SKM-1 (cell line): ENCODE measurements around the gene CACNA1C.

Experiments
- DNase-seq: peaks from one replicate; lab custom pipeline; 2025; ENCODE audit not compliant: unreplicated experiment; lab: John Stamatoyannopoulos, UW

Gene CACNA1C

GRCh38 chr12:2651068-2651965 is 598.5 kb downstream of the CACNA1C start:
- DNase-seq, result no peak

GRCh38 chr12:2652011-2652400 is 599.2 kb downstream of the CACNA1C start:
- DNase-seq, result no peak

- DNase-seq, result no peak
Observed at GRCh38 chr12:2652401-2653081, 599.8 kb downstream of the CACNA1C start.

- no peak for DNase-seq
Observed at GRCh38 chr12:2653461-2653965, 600.7 kb downstream of the CACNA1C start.

- DNase-seq, result no peak
Observed at GRCh38 chr12:2654311-2654710, 601.5 kb downstream of the CACNA1C start.

GRCh38 chr12:2654741-2655140 is 602.0 kb downstream of the CACNA1C start:
- no peak for DNase-seq

- DNase-seq, result no peak
Observed at GRCh38 chr12:2662524-2662923, 609.7 kb downstream of the CACNA1C start.

GRCh38 chr12:2664721-2665577 is 612.2 kb downstream of the CACNA1C start:
- DNase-seq, result no peak

GRCh38 chr12:2666411-2666810 is 613.6 kb downstream of the CACNA1C start:
- DNase-seq, result no peak

- no peak for DNase-seq
Observed at GRCh38 chr12:2666846-2667245, 614.1 kb downstream of the CACNA1C start.

GRCh38 chr12:2667716-2668440 is 615.1 kb downstream of the CACNA1C start:
- DNase-seq, result no peak

- no peak for DNase-seq
Observed at GRCh38 chr12:2668816-2669215, 616.0 kb downstream of the CACNA1C start.

- DNase-seq, result no peak
Observed at GRCh38 chr12:2669560-2669959, 616.8 kb downstream of the CACNA1C start.

GRCh38 chr12:2672863-2673262 is 620.1 kb downstream of the CACNA1C start:
- no peak for DNase-seq

GRCh38 chr12:2673966-2674810 is 621.4 kb downstream of the CACNA1C start:
- DNase-seq, result no peak

- DNase-seq, result no peak
Observed at GRCh38 chr12:2675776-2676175, 623.0 kb downstream of the CACNA1C start.

- DNase-seq, result no peak
Observed at GRCh38 chr12:2677142-2677880, 624.5 kb downstream of the CACNA1C start.

GRCh38 chr12:2678426-2678825 is 625.6 kb downstream of the CACNA1C start:
- no peak for DNase-seq
